ENCODE measurements around the gene TDRD15. TPM values are rescaled to one million over a fixed set of nuclear protein-coding genes. Genes with fewer than 3 reads are reported as not detected.
"Not testable (repeated sequence)": the region's sequence is repeated elsewhere in the genome, so short reads cannot be mapped to it uniquely, and the experiment has no call there.

The TDRD15 gene
- total RNA-seq, 2 donors from 2014 or later: 1.9 TPM; not detected in 1

DNA sequence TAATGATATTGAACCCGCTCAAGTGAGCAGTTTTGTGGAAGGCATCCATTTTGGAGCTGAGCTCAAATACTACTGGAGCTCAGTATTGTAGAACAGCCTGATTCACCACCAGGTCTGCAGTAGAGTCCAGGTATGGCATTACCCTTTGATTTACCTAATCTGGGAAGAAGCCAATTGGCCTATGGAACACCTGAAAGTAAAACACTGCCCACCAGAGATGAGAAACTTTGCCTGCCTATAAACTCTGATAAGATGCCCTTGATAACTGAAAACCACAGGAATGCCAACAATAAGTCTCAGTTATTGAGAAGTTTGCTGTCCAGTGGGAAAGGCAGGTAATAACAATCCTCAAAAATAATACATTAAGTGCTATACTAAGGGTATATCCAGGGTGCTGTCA, 25.5 kb upstream of the TDRD15 start:
- Histone ChIP-seq H3K27ac (no peak overlapping the region), H3K4me1 (replicated peaks) (no peaks in the 10 kb centered on the region), H3K27me3 (replicated peaks; ENCODE audit: insufficient read depth) (no peaks in the 10 kb centered on the region), H3K36me3 (no peaks in the 10 kb centered on the region), H3K4me3 (no peak overlapping the region), H3K9me3 (no peaks in the 10 kb centered on the region)
- DNase-seq (ENCODE audit: low spot score): no peak
- intact Hi-C loops (cut with DNase I): no loop called here
- TF ChIP-seq POLR2AphosphoS5 (IDR thresholded peaks at IDR 0.05): no peak
- TF ChIP-seq, protein P1, sequence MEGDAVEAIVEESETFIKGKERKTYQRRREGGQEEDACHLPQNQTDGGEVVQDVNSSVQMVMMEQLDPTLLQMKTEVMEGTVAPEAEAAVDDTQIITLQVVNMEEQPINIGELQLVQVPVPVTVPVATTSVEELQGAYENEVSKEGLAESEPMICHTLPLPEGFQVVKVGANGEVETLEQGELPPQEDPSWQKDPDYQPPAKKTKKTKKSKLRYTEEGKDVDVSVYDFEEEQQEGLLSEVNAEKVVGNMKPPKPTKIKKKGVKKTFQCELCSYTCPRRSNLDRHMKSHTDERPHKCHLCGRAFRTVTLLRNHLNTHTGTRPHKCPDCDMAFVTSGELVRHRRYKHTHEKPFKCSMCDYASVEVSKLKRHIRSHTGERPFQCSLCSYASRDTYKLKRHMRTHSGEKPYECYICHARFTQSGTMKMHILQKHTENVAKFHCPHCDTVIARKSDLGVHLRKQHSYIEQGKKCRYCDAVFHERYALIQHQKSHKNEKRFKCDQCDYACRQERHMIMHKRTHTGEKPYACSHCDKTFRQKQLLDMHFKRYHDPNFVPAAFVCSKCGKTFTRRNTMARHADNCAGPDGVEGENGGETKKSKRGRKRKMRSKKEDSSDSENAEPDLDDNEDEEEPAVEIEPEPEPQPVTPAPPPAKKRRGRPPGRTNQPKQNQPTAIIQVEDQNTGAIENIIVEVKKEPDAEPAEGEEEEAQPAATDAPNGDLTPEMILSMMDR (IDR thresholded peaks at IDR 0.05): no peak
- TF ChIP-seq POLR2A (IDR thresholded peaks at IDR 0.05): no peak
- 85% methylated on average over 1 of the region's 1 CpG for WGBS

- intact Hi-C loops (cut with DNase I): no loop called here
- TF ChIP-seq, protein P1 (IDR thresholded peaks at IDR 0.05): no peak
- TF ChIP-seq POLR2A (IDR thresholded peaks at IDR 0.05) (no peak), POLR2AphosphoS5 (IDR thresholded peaks at IDR 0.05) (no peak)
- H3K4me3 ChIP-seq: no peak overlapping the region
- H3K27ac ChIP-seq: no peak overlapping the region
- WGBS: 78% methylated on average over 5 of the region's 5 CpGs
- no peaks in the 10 kb centered on the region for H3K4me1 ChIP-seq (replicated peaks)
- no peak for DNase-seq (ENCODE audit: low spot score)
- no peaks in the 10 kb centered on the region for H3K36me3 ChIP-seq
- no peaks in the 10 kb centered on the region for H3K9me3 ChIP-seq
- no peaks in the 10 kb centered on the region for H3K27me3 ChIP-seq (replicated peaks; ENCODE audit: insufficient read depth)
Measured at GRCh38 chr2:21099281-21099907, 24.4 kb upstream of the TDRD15 start.

DNA sequence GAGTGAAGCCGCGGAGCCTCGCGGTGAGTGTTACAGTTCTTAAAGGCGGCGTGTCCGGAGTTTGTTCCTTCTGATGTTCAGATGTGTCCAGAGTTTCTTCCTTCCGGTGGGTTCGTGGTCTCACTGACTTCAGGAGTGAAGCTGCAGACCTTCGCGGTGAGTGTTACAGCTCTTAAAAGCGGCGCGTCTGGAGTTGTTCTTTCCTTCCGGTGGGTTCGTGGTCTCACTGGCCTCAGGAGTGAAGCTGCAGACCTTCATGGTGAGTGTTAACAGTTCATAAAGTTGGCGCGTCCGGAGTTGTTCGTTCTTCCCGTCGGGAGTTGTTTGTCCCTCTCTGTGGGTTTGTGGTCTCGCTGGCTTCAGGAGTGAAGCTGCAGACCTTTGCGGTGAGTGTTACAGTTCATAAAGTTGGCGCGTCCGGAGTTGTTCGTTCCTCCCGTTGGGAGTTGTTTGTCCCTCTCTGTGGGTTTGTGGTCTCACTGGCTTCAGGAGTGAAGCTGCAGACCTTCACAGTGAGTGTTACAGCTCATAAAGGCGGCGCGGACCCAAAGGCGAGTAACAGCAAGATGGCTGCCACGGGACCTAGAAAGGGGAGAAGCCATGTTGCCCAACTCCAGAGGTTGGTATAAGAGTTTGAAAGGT, 22.1 kb upstream of the TDRD15 start:
- WGBS: 96% methylated on average over 34 of the region's 34 CpGs
- not testable (repeated sequence) for H3K27ac ChIP-seq

DNA sequence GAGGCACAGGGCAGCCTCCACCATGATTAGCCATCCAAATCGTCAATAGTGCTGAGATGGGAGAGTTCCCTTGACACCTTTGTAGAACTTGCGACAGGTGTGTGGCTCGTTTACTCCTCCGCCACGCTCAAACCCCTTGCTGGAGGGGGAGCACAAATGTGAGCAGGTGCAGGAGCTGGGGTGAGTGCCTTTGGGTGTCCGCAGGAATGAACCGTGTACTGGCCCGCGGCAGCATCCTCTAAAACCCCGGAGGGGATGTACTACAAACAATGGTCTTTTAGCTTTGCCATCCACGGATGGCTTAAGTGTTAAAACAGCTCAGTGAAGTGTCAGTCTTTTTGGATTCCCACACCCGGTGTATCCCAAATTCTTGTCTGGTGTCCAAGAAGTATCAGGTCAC, 21.4 kb upstream of the TDRD15 start:
- TF ChIP-seq POLR2A (IDR thresholded peaks at IDR 0.05): no peak
- no peak for TF ChIP-seq POLR2AphosphoS5 (IDR thresholded peaks at IDR 0.05)
- TF ChIP-seq, protein P1 (IDR thresholded peaks at IDR 0.05): no peak

More for the DNA sequence above, 22.1 kb upstream of the TDRD15 start:
- H3K4me3 ChIP-seq; H3K36me3 ChIP-seq; DNase-seq (ENCODE audit: low spot score); H3K4me1 ChIP-seq (replicated peaks); intact Hi-C loops (cut with DNase I); H3K27me3 ChIP-seq (replicated peaks; ENCODE audit: insufficient read depth); H3K9me3 ChIP-seq: not testable (repeated sequence)

DNA sequence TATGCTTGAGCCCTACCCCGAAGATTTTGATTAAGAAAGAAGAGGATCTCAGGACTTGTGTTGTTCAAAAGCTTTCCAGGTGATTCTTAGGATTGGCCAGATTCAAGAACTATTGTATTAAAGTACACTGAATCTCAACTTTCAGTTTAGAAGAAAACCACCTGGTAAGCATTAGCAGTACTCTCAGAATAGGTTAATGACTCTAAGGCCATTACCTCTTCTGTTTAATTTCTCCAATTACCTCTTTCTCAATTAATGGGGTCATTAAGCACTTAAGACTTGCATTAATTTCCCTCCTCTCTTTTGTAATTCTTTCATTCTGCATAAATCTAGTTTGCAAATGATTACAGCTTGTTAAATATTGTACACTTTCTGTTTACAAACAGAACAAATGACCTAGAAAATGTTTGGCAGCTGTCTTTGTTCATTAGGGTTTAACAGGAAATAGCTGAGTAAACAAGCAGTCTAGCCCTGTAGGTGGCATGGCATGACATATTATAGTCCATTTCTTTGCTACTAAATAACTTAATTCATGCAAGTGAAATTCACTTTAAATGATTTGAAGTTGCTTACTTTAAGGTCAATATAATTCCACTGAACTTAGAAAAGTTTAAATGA, 20.4 kb upstream of the TDRD15 start:
- no peak for DNase-seq (ENCODE audit: low spot score)
- intact Hi-C loops (cut with DNase I): no loop called here
- WGBS: 50% methylated on average over 1 of the region's 1 CpG

More for the DNA sequence above, 21.4 kb upstream of the TDRD15 start:
- Histone ChIP-seq H3K4me3 (no peak overlapping the region), H3K27ac (no peak overlapping the region), H3K9me3 (no peaks in the 10 kb centered on the region), H3K4me1 (replicated peaks) (no peaks in the 10 kb centered on the region), H3K27me3 (replicated peaks; ENCODE audit: insufficient read depth) (no peaks in the 10 kb centered on the region), H3K36me3 (no peaks in the 10 kb centered on the region)
- no peak for DNase-seq (ENCODE audit: low spot score)
- intact Hi-C loops (cut with DNase I): no loop called here
- 88% methylated on average over 12 of the region's 12 CpGs for WGBS

More for the DNA sequence above, 20.4 kb upstream of the TDRD15 start:
- H3K27ac ChIP-seq: no peak overlapping the region
- H3K4me1 ChIP-seq (replicated peaks): no peaks in the 10 kb centered on the region
- H3K36me3 ChIP-seq: no peaks in the 10 kb centered on the region
- H3K27me3 ChIP-seq (replicated peaks; ENCODE audit: insufficient read depth): no peaks in the 10 kb centered on the region
- no peak overlapping the region for H3K4me3 ChIP-seq
- H3K9me3 ChIP-seq: no peaks in the 10 kb centered on the region
- TF ChIP-seq POLR2AphosphoS5 (IDR thresholded peaks at IDR 0.05) (no peak), POLR2A (IDR thresholded peaks at IDR 0.05) (no peak)
- TF ChIP-seq, protein P1 (IDR thresholded peaks at IDR 0.05): no peak
